GM21423 (cell line): ENCODE measurements around the gene DYRK1A.
"Not testable (repeated sequence)": the region's sequence is repeated elsewhere in the genome, so short reads cannot be mapped to it uniquely, and the experiment has no call there.

ENCODE experiments used
- ATAC-seq: cut with Tn5 transposase; IDR thresholded peaks from one replicate; pipeline ENCODE4 v1.9.1; 2021; ENCODE audit warnings: mild to moderate bottlenecking, moderate library complexity; ENCODE audit not compliant: unreplicated experiment

DYRK1A gene

GRCh38 chr21:37522641-37523295 is 156.2 kb downstream of the DYRK1A start:
- no peak for ATAC-seq

- not testable (repeated sequence) for ATAC-seq
Measured at GRCh38 chr21:37524944-37525343, 158.4 kb downstream of the DYRK1A start.

DNA sequence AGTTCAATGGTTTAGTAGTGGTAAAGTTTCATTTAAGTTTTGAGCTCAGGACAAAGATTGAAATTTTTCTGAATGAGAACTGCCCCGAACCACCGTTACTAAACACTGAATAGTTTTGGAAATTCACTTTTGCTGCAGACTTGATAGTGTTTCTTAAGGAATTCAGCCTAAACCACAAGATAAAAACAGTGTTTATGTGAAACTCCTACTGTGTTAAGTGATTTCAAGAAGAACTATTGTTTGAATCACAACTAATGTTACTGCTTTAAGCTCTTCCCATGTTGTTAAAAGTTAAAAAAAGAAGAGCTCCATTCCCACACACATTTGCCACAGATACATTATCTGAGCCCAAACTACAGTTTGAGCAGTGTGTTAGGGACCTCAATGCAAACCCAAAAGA is 159.2 kb downstream of the DYRK1A start:
- no peak for ATAC-seq

GRCh38 chr21:37527103-37527502 is 160.5 kb downstream of the DYRK1A start:
- no peak for ATAC-seq

GRCh38 chr21:37527716-37528115 is 161.1 kb downstream of the DYRK1A start:
- ATAC-seq = no peak

DNA sequence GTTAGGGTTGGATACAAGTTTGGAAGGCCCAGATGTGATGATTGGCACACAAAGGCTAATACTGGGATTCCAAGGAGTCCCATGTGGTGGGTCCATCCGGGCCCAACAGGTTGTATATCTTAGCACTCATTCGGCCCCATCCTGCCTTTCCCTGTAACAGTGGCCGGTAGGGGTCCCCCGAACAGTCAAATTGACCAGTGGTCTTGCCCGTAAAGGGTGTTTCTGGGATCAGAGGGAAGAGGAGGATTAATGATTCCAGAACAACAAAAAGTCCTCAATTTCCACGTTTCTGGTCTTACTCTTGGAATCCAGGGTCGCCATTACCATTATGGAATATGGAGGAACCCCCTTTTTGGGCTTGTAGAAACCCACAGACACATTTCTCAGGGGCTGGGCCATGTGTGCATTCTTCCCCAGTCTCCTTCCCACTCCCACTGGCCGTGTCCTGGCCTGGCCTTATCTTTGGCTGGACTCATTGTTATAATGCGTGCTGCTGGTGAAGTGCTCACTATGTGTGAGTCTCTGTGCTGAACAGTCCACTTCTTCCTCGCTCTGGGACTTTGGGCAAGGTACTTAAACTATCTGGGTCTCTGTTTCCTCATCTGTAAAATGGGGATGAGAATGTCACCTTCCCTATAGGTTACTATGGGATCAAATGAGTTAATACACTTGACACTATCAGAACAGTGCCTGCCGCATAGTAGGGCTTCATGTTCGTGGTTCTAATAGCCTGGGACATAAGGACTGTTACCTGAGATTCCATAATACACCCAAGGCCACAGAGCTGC is 161.8 kb downstream of the DYRK1A start:
- no peak for ATAC-seq

DNA sequence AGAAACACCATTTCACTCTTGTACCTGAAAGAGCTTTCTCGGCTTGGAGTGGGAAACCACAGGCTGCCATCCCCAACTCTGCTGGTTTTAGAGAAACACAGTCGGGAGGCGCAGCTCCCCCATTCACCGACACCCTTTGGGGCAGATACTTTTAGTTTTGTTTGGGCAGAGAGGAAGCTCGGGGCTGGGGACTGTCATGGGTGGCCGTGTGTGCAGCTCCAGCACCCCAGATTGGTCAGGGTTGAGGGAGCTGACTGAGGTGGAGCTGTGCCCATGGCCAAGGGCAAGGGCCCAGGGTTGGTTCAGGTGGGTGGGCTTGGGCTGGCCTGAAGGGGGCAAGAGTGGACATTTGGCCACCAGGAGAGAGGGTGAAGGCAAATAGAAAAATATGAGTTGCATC is 163.1 kb downstream of the DYRK1A start:
- ATAC-seq = no peak

DNA sequence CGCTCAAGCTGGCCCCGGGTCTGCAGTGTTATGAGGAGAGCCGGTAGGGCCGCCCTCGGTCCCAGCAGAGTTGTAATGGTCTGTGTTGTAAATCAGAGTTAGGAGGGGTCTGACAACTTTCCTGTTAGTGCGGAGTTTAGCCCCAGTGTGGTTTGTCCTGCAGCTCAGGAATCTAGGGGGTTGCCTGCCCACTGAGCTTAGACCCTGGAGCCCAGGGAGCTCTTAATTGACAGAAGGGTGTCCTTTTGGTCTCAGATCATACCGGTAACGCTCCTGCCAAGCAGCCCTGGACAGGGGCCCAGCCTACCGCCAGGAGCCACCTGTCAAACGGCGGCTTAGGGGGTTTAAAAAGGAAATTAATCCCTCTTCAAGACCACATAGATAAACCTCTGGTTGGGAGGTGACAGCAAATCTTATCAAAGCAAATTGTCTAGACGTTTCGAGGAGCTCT is 164.4 kb downstream of the DYRK1A start:
- no peak for ATAC-seq

GRCh38 chr21:37531431-37531932 is 164.9 kb downstream of the DYRK1A start:
- no peak for ATAC-seq

- ATAC-seq = peak; percentile 53
Measured at GRCh38 chr21:37532868-37533780, 166.6 kb downstream of the DYRK1A start.

- ATAC-seq = no peak
Measured at GRCh38 chr21:37534431-37534830, 167.9 kb downstream of the DYRK1A start.

DNA sequence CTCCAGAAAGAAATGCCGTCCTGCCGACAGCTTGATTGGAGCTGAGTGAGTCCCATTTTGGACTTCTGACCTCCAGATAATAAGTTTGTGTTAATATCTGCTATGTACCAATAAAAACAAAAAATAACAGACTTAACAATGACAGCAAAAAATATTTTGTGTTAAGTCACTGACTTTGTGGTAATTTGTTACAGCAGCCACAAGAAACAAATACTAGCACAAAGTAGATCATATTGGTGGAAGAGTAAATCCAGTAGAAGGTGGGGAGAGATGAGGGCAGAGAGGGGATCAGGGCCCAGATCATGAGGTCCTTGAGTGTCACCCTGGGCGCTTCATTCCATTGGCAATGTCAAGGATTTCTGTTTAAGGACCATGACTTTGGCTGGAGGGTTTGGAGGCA is 168.6 kb downstream of the DYRK1A start:
- no peak for ATAC-seq

DNA sequence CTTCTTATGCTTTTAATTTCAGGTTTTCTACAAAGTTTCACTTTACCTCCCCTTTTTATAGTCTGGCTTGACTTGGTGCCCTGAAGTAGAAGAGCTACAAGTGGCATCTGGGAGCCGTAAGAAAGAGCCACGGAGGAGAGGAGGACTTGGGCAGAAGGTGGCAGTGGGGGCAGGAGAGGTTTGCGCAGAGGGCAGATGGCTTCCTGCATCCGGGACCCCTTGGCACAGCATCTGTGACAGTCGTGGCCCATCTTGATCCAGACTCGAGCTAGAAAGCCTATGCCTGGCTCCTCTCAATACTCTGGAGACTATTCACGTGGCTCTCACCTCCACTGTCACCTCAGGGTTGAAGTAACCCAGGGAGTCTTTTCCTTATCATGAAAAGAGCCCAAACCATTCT is 169.1 kb downstream of the DYRK1A start:
- ATAC-seq = no peak

GRCh38 chr21:37536616-37537278 is 170.2 kb downstream of the DYRK1A start:
- ATAC-seq = no peak

GRCh38 chr21:37537391-37537996 is 170.9 kb downstream of the DYRK1A start:
- ATAC-seq = no peak

DNA sequence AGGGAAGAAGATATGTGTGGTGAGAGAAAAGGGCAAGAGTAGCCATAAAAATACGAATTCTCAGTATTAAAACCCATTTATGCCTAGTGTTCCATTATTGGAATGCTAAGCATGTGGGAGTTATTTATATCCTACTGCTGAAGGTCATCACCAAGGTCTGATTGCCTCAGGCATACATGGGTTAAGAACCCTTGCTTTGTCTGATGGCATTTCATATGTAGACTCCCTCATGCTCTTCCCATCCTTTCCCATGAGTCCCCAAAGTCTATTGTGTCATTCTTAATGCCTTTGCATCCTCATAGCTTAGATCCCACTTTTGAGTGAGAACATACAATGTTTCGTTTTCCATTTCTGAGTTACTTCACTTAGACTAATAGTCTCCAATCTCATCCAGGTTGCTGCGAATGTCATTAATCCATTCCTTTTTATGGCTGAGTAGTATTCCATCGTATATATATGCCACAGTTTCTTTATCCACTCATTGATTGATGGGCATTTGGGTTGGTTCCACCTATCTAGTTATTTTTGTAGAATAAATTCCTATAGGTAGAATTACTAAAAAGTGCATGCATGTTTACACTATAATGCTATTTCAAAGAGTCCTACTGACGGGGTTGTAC is 172.5 kb downstream of the DYRK1A start:
- no peak for ATAC-seq

DNA sequence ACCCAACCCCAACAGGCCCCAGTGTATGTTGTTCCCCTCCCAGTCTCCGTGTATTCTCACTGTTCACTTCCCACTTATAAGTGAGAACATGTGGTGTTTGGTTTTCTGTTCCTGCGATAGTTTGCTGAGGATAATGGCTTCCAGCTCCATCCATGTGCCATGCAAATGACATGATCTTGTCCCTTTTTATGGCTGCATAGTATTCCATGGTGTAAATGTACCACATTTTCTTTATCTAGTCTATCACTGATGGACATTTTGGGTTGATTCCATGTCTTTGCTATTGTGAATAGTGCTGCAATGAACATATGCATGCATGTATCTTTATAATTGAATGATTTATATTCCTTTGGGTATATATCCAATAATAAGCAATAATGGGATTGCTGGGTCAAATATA is 174.6 kb downstream of the DYRK1A start:
- ATAC-seq = not testable (repeated sequence)

- no peak for ATAC-seq
Measured at GRCh38 chr21:37542512-37542911, 175.9 kb downstream of the DYRK1A start.

GRCh38 chr21:37546299-37546908 is 179.8 kb downstream of the DYRK1A start:
- ATAC-seq = no peak
